GM19240 (cell line): ENCODE results near the gene C6orf132.
A peak's percentile ranks its signal among the peaks of the same experiment; 100 is the strongest.

ENCODE experiments used
- DNase-seq: peaks from one replicate; pipeline ENCODE4 v3.0.0; 2011; ENCODE audit warnings: low spot score; ENCODE audit not compliant: insufficient read length

The C6orf132 gene

GRCh38 chr6:42105156-42105648, 37.2 kb downstream of the C6orf132 start:
- no peak for DNase-seq

GRCh38 chr6:42104804-42105125, 37.7 kb downstream of the C6orf132 start:
- DNase-seq, result no peak

- DNase-seq, result peak; percentile 82
Measured at GRCh38 chr6:42104095-42104803, 38.2 kb downstream of the C6orf132 start.

GRCh38 chr6:42103753-42104094, 38.7 kb downstream of the C6orf132 start:
- no peak for DNase-seq

GRCh38 chr6:42103216-42103615, 39.2 kb downstream of the C6orf132 start:
- DNase-seq, result no peak

- DNase-seq, result no peak
Measured at GRCh38 chr6:42101186-42101657, 41.2 kb downstream of the C6orf132 start.

- DNase-seq, result no peak
Measured at GRCh38 chr6:42100029-42100901, 42.2 kb downstream of the C6orf132 start.

- no peak for DNase-seq
Measured at GRCh38 chr6:42099340-42100028, 42.9 kb downstream of the C6orf132 start.

- no peak for DNase-seq
Measured at GRCh38 chr6:42095776-42096541, 46.5 kb downstream of the C6orf132 start.

- no peak for DNase-seq
Measured at GRCh38 chr6:42095094-42095493, 47.3 kb downstream of the C6orf132 start.

- DNase-seq, result no peak
Measured at GRCh38 chr6:42093582-42094329, 48.7 kb downstream of the C6orf132 start.

GRCh38 chr6:42091718-42092023, 50.7 kb downstream of the C6orf132 start:
- no peak for DNase-seq

- no peak for DNase-seq
Measured at GRCh38 chr6:42090819-42091717, 51.4 kb downstream of the C6orf132 start.

GRCh38 chr6:42088101-42088591, 54.3 kb downstream of the C6orf132 start:
- no peak for DNase-seq

- DNase-seq, result no peak
Measured at GRCh38 chr6:42086046-42087035, 56.1 kb downstream of the C6orf132 start.

- DNase-seq, result no peak
Measured at GRCh38 chr6:42084889-42085288, 57.5 kb downstream of the C6orf132 start.

GRCh38 chr6:42083530-42083929, 58.9 kb downstream of the C6orf132 start:
- DNase-seq, result no peak

GRCh38 chr6:42079941-42080464, 62.4 kb downstream of the C6orf132 start:
- no peak for DNase-seq
